ENCODE results near the gene ADAM15. TPM values are rescaled to one million over a fixed set of nuclear protein-coding genes. Genes with fewer than 3 reads are reported as not detected.

The ADAM15 gene
- total RNA-seq, 1 donor from 2014 or later = 68.3 TPM

DNA sequence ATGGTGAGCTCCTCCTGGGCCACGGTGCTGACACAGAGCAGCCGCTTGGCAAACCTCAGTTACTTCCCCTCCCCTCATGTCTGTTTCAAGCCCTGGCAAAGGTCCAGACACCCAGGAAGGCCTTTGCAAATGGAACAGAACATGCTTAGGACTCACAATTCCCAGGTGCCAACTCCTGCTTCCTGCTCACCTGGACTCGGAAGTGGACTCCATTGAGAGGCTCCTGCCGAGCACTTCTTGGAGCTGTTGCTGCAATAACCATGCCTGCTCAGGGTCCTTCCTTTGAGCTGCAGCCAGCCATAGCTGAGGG lies 28.2 kb upstream of the ADAM15 start:
- TF ChIP-seq, protein P1, sequence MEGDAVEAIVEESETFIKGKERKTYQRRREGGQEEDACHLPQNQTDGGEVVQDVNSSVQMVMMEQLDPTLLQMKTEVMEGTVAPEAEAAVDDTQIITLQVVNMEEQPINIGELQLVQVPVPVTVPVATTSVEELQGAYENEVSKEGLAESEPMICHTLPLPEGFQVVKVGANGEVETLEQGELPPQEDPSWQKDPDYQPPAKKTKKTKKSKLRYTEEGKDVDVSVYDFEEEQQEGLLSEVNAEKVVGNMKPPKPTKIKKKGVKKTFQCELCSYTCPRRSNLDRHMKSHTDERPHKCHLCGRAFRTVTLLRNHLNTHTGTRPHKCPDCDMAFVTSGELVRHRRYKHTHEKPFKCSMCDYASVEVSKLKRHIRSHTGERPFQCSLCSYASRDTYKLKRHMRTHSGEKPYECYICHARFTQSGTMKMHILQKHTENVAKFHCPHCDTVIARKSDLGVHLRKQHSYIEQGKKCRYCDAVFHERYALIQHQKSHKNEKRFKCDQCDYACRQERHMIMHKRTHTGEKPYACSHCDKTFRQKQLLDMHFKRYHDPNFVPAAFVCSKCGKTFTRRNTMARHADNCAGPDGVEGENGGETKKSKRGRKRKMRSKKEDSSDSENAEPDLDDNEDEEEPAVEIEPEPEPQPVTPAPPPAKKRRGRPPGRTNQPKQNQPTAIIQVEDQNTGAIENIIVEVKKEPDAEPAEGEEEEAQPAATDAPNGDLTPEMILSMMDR (IDR thresholded peaks at IDR 0.05; ENCODE audit: insufficient read depth, low read depth, low read length) = no peak
- no peak for TF ChIP-seq EZH2 (IDR thresholded peaks at IDR 0.05; ENCODE audit: insufficient read depth, low read length)

DNA sequence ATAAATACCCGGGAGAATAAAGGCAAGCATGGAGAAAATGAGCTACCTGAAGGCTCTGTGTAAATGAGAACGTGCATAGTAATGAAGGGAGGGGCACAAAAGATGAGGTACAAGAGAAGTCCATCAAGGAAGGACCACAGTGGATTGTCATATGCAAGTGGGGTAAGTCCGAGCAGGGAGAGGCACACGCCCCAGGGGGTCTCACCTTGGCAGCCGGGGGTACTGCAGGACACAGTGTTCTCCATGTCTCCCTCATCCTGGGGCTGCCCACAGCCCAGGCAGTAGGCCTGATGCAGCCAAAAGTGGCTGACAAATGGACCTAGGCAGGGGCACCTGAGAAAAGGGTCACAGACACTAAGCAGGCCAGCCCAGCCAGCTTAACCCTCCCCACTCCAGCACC lies 27.5 kb upstream of the ADAM15 start:
- Mint-ChIP-seq H3K4me3 (ENCODE audit: unreplicated experiment) (no peak overlapping the region), H3K27me3 (ENCODE audit: low read depth, unreplicated experiment) (no peaks in the 10 kb centered on the region), H3K4me1 (ENCODE audit: low read depth, unreplicated experiment) (peaks cover 22% of the 10 kb centered on the region), H3K27ac (ENCODE audit: unreplicated experiment) (no peak overlapping the region), H3K9me3 (ENCODE audit: unreplicated experiment) (no peaks in the 10 kb centered on the region), H3K36me3 (ENCODE audit: low read depth, unreplicated experiment) (no peaks in the 10 kb centered on the region)
- Histone ChIP-seq H3K9ac (ENCODE audit: low read length) (no peak overlapping the region), H3K27me3 (ENCODE audit: insufficient read depth, low read length) (no peaks in the 10 kb centered on the region), H3K79me2 (ENCODE audit: insufficient read depth, low read length) (no peaks in the 10 kb centered on the region), H3K9me3 (ENCODE audit: insufficient read depth, low read depth, low read length) (no peaks in the 10 kb centered on the region), H3K4me2 (ENCODE audit: low read length) (no peak overlapping the region), H3K4me1 (ENCODE audit: insufficient read depth, low read length) (peaks cover 4% of the 10 kb centered on the region), H3K36me3 (ENCODE audit: insufficient read depth, low read length) (no peaks in the 10 kb centered on the region), H3K27ac (ENCODE audit: low read depth, low read length) (no peak overlapping the region), H3K4me3 (ENCODE audit: insufficient read depth, low read depth, low read length) (no peak overlapping the region), H2AFZ (ENCODE audit: low read depth, low read length) (no peak overlapping the region), H4K20me1 (ENCODE audit: insufficient read depth, low read length) (peaks cover 7% of the 10 kb centered on the region)
- no peak for FAIRE-seq
- no peak for DNase-seq (ENCODE audit: low read depth)
- no peak for TF ChIP-seq EZH2 (IDR thresholded peaks at IDR 0.05; ENCODE audit: insufficient read depth, low read length)
- TF ChIP-seq, protein P1 (IDR thresholded peaks at IDR 0.05; ENCODE audit: insufficient read depth, low read depth, low read length) = no peak

More for the DNA sequence above, 28.2 kb upstream of the ADAM15 start:
- Mint-ChIP-seq H3K27ac (ENCODE audit: unreplicated experiment) (no peak overlapping the region), H3K4me3 (ENCODE audit: unreplicated experiment) (no peak overlapping the region), H3K9me3 (ENCODE audit: unreplicated experiment) (no peaks in the 10 kb centered on the region), H3K36me3 (ENCODE audit: low read depth, unreplicated experiment) (no peaks in the 10 kb centered on the region), H3K27me3 (ENCODE audit: low read depth, unreplicated experiment) (no peaks in the 10 kb centered on the region), H3K4me1 (ENCODE audit: low read depth, unreplicated experiment) (peaks cover 28% of the 10 kb centered on the region)
- no peak overlapping the region for H2AFZ ChIP-seq (ENCODE audit: low read depth, low read length)
- H3K36me3 ChIP-seq (ENCODE audit: insufficient read depth, low read length) = no peaks in the 10 kb centered on the region
- H3K27ac ChIP-seq (ENCODE audit: low read depth, low read length) = no peak overlapping the region
- FAIRE-seq = no peak
- H3K4me2 ChIP-seq (ENCODE audit: low read length) = no peak overlapping the region
- DNase-seq (ENCODE audit: low read depth) = no peak
- H3K79me2 ChIP-seq (ENCODE audit: insufficient read depth, low read length) = no peaks in the 10 kb centered on the region
- H3K4me3 ChIP-seq (ENCODE audit: insufficient read depth, low read depth, low read length) = no peak overlapping the region
- no peaks in the 10 kb centered on the region for H3K9me3 ChIP-seq (ENCODE audit: insufficient read depth, low read depth, low read length)
- no peaks in the 10 kb centered on the region for H3K27me3 ChIP-seq (ENCODE audit: insufficient read depth, low read length)
- peaks cover 11% of the 10 kb centered on the region for H4K20me1 ChIP-seq (ENCODE audit: insufficient read depth, low read length)
- peaks cover 4% of the 10 kb centered on the region for H3K4me1 ChIP-seq (ENCODE audit: insufficient read depth, low read length)
- H3K9ac ChIP-seq (ENCODE audit: low read length) = no peak overlapping the region

DNA sequence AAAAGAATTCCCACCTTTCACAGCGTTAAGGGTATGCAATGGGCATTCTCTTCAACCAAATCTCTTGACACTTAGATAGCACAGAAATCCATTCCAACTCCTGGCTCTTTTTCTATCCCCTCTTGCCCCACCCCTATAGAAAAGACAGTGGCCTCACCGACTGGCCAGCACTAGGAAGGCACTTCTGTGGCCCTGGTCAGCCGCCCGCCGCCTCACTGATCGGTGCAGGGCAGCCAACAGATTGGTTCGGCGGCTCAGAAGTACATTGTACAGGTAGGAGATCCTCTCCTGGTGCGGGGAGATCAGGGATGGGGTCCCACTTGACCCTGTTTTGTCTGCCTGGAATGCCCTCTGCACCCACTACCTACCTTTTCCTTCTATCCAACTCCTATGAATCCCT lies 26.8 kb upstream of the ADAM15 start:
- Histone ChIP-seq H3K27ac (ENCODE audit: low read depth, low read length) (no peak overlapping the region), H3K4me1 (ENCODE audit: insufficient read depth, low read length) (no peaks in the 10 kb centered on the region), H3K36me3 (ENCODE audit: insufficient read depth, low read length) (no peaks in the 10 kb centered on the region), H3K27me3 (ENCODE audit: insufficient read depth, low read length) (no peaks in the 10 kb centered on the region), H3K9me3 (ENCODE audit: insufficient read depth, low read depth, low read length) (no peaks in the 10 kb centered on the region), H3K4me2 (ENCODE audit: low read length) (no peak overlapping the region), H3K4me3 (ENCODE audit: insufficient read depth, low read depth, low read length) (no peak overlapping the region), H2AFZ (ENCODE audit: low read depth, low read length) (no peak overlapping the region), H3K9ac (ENCODE audit: low read length) (no peak overlapping the region), H4K20me1 (ENCODE audit: insufficient read depth, low read length) (no peaks in the 10 kb centered on the region), H3K79me2 (ENCODE audit: insufficient read depth, low read length) (no peaks in the 10 kb centered on the region)
- DNase-seq (ENCODE audit: low read depth) (no peak), FAIRE-seq (no peak)
- H3K4me1 Mint-ChIP-seq (ENCODE audit: low read depth, unreplicated experiment) = peaks cover 16% of the 10 kb centered on the region
- no peaks in the 10 kb centered on the region for H3K9me3 Mint-ChIP-seq (ENCODE audit: unreplicated experiment)
- H3K4me3 Mint-ChIP-seq (ENCODE audit: unreplicated experiment) = no peak overlapping the region
- TF ChIP-seq, protein P1 (IDR thresholded peaks at IDR 0.05; ENCODE audit: insufficient read depth, low read depth, low read length) = no peak
- TF ChIP-seq EZH2 (IDR thresholded peaks at IDR 0.05; ENCODE audit: insufficient read depth, low read length) = no peak
- H3K36me3 Mint-ChIP-seq (ENCODE audit: low read depth, unreplicated experiment) = no peaks in the 10 kb centered on the region
- peaks cover 5% of the 10 kb centered on the region for H3K27me3 Mint-ChIP-seq (ENCODE audit: low read depth, unreplicated experiment)
- H3K27ac Mint-ChIP-seq (ENCODE audit: unreplicated experiment) = no peak overlapping the region

Measured in astrocyte (in vitro differentiated cells and primary cell).